HG03354 (cell line): ENCODE data around the gene IL2RA.
"Not testable (repeated sequence)": the region's sequence is repeated elsewhere in the genome, so short reads cannot be mapped to it uniquely, and the experiment has no call there.

ENCODE experiments used
- ATAC-seq: cut with Tn5 transposase; IDR thresholded peaks from one replicate; pipeline ENCODE4 v1.9.1; 2021; ENCODE audit warnings: mild to moderate bottlenecking; ENCODE audit not compliant: unreplicated experiment, poor library complexity, severe bottlenecking

Gene IL2RA

DNA sequence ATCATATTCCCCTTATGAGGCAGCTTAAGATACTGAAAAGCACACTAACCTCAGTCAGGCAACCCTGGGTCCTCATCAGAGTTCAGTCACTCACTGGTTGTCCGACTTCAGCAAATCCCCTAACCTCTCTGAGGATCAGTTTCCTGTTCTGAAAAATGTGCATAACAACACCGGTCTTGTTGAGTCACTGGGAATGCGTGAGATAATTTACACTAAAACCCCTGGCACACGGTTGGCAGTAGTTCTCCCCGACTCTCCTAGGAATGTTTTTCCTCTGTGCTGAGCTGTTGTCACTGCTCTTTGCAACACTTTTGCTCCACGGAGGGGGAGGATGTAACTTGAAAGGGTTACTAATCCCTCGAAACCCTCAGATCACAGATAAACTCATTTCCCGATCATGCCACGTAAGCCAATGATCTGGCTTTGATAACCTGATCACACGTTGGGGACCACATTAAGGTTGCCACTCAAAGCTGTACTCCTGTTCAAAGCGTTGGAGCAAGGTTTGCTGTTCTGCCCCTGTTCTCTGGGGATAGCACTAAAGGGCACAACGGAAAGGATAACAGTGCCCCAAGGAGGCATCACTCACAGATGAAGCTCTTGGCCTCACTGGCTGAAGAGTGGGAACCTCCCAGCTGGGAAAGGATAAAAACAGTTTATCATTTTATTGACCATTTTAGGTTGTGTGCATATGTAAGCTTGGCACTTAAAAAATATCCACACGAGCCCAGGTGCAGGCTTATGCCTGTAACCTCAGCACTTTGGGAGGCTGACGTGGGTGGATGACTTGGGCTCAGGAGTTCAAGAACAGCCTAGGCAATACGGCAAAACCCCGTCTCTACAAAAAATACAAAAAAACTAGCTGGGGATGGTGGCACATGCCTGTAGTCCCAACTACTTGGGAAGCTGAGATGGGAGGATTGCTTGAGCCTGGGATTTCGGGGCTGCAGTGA lies 21.6 kb upstream of the IL2RA start:
- no peak for ATAC-seq

DNA sequence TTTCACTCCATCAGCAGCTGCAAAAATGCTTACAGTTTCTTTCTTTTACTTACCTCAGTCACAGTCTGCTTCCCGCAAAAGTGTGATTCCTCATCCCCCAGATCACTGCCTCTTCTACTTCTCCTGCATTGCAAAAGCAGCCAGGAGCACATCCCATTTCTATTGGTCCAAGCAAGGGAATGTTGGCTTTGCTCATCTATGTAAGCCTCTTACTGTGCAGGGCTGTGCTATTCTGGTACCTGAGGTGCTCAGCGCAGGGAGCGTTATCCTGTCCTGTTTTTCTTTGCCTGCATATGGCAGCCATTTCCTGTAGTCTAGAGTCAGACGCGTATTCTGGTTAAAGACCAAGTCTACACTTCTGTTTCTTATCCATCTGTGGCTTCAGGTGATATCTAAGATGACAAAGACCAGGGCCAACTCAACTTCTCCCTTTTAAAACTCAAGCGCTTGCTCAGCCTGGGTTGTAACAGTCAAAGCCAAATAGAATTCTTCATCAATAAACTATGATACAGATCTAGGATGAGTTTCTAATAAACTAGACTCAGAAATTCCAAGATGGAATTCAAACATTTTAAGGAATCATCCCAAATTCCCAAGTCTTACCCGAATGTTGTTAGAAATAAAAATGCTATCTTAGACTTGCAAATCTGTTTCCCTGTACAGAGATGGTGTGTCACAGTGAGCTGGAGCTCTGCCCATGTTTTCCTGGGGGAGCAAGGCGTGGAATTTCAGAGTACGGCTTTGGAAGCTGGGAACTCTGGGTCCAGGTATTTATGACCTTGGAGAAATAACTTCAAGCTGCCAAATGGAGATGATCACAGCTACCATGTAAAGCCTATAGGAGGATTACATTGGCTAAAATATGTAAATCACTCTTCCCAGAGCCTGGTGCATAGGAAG lies 20.6 kb upstream of the IL2RA start:
- no peak for ATAC-seq

DNA sequence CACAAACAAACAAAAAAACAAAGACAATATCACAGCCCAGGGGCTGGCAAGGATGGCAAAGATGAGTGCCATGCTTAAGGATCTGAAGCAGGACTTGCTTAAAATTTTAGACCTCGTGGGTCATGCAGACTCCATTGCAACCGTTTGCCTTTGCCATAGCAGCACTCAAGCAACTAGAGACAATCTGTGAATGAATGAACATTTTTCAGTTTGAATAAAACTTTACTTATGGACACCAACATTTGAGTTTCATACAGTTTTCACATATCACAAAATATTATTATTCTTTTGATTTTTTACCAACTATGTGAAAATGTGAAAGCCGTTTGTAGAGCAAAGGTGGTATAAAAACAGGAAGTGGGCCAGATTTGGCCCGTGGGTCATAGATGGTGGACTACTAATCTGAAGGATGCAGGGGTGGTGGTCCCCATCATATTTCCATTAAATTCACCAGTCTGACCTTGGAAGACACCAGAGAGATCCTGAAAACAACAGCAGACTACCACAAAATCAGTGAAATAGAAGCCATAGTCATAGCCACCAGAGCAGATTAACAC lies 18.3 kb upstream of the IL2RA start:
- no peak for ATAC-seq

DNA sequence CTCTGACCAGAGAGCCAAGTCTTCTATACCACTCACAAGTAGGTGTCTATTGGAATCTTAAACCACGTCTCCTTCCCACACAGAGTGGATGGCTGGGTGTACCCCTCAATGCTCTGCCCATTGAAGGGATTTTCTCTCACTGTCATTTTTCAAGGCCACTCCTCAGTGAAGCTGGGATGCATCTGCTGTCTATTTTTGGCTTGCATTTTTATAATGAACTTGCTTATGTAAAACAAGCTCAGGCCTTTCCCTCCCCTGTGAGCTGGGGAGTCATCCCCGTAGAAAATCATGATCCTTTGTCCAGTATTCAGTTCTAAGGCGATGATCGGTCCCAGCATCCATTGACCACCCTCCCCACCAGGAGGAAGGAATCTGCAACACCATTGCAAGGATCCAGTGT lies 16.9 kb upstream of the IL2RA start:
- no peak for ATAC-seq

DNA sequence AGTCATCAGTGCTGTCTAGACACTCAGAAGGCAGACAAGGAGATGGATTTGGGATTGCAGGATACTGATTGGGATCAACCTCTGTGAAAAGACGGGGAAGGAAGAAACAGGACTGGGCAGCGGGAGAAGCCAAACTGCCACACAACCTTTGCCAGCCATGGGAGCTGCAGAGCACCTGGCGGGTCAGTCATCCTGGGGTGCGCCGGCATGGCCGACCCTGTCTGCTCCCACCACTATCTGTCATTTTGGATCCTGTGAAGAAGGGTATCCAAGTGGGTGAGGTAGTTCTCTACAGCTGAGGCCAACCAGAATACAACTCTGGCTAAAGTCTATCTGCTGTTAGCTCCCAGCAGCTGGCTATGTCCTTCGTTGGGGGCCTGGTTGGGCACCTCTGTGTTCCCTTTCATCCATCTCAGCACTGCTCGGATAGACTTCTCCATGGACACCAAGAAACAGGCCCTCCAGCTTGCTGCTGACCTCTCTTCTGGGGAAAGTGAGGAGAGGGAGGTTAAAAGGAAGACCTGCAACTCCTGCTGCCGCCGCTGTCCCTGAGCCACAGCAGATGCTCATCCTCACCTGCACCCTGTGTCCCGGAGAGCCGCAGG lies 15.0 kb upstream of the IL2RA start:
- ATAC-seq, result no peak

DNA sequence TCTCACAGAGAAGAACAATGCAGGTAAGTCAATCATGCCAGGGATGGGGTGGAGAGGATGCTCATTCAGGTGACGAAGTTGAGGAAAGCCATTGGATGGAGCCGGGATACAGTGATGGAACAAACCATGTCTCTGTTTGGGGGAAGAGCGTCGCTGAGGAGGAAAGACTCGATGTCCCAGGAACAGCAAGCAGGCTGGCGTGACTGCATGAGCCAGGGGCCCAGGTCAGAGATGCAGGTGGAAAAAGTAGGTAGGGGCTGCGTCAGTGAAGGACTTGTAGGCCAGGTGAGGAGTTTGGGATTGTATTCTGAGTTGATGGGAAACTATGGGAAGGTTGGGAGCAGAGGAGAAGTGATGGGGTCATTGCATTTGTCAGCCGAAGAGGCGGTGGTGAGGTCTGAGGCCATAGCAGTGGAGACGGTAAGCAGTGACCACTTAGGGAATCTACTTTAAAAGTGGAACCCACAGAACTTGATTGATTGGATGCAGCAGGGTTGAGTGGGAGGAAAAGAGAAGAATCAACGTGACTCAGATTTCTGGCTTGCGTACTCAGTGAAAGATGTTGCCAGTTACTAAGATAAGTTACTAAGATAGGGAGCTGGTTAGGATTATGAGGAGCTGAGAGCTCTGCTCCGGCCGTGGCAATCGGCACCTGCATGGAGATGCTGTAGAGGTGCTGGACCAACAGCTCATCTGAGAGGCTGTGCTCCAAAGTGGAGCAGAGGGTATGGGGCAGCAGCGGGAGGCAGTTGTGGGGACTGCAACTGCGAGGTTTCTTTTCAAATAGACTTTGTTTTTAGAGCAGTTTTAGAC lies 12.5 kb upstream of the IL2RA start:
- ATAC-seq, result no peak

DNA sequence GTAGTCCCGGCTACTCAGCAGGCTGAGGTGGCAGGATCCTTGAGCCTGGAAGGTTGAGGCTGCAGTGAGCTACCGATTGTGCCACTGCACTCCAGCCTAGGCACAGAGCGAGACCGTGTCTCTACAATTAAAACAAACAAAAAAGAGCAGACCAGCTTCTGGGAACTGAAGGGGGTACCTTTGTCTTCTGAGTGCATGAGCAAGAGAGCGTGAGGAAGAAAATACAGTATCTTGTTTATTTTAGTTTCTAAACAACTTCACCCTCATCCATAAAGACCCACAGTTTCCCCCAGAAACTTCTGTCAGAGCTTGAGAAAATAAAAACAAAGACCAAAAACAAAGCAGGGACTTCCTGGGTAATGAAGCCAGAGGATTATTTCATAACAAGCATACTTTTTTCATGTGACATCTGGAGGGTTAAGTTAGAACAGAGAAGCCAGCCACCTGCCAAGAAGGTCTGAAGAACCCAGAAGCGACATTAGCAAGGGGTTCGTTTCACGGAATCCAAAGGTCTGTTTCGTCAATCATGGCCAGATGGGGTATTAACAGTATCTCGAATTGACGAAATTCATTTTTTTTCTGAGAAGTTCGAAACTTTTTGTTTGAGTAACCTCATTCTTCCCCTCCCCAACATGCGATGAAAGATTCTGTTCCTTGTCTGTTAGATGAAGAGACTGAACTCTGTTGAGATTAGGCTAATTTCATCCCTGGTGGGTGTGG lies 10.2 kb upstream of the IL2RA start:
- peak; percentile 60 for ATAC-seq

DNA sequence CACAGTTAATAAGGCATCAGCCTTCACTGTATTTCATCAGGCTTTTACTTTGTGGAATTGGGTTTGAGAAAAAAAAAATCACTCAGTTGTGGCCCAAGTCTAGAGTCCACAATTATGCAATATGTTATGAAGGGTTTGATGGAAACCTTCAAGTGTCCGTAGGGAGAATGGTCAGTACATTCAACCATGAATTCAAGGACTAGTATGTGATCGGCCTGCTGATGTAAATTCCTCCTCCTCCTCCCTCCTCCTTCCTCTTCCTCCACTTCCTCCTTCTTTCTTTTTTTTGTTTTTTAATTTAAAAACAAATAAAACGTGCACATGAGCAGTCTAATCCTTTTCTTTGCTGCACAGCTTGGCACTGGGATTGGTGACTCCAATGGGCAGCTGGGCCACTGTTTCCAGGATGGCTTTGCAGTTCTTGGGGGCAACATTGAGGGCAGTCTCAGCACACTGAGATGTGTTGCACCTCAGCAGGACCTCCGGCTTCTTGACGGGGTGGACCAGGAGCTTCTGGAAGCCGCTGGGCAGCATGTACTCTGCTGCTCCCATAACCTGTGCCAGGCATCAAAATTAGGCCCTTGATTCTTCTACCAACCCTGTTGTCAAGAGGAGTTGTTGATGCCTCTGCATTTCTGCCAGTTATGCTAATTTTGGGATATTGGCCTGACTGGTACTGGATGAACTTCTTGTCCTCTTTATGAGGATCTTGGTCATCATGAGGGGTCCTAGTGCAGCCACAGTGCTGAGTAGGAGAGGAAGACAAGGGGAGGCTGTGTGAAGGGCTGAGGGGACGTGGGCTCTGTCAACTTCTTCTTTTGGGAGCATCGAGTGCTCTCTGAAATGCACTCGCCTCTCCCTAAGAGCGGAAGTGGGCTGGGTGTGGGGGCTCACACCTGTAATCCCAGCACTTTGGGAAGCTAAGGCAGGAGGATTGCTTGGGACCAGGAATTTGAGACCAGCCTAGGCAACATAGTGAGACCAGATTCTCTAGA lies 9.3 kb upstream of the IL2RA start:
- peak; percentile 12 for ATAC-seq

DNA sequence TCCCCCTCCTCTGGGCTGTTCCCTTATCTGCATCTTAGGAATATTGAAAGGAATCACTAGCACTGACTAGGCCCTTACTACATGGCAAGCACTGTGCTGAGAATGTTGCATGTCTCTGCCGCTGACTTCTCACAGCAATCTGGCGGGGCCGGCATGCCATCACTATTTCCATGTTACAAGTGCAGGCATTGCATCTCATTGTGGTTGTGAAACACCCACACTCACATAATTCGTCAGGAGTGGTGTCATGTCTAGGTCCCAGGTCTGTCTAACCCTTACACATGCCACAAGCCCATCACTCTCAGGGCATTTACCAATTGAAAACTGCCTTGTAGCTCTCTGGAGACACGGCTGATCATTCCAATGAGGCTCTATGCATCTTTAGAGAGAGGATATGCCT lies 8.5 kb upstream of the IL2RA start:
- no peak for ATAC-seq

DNA sequence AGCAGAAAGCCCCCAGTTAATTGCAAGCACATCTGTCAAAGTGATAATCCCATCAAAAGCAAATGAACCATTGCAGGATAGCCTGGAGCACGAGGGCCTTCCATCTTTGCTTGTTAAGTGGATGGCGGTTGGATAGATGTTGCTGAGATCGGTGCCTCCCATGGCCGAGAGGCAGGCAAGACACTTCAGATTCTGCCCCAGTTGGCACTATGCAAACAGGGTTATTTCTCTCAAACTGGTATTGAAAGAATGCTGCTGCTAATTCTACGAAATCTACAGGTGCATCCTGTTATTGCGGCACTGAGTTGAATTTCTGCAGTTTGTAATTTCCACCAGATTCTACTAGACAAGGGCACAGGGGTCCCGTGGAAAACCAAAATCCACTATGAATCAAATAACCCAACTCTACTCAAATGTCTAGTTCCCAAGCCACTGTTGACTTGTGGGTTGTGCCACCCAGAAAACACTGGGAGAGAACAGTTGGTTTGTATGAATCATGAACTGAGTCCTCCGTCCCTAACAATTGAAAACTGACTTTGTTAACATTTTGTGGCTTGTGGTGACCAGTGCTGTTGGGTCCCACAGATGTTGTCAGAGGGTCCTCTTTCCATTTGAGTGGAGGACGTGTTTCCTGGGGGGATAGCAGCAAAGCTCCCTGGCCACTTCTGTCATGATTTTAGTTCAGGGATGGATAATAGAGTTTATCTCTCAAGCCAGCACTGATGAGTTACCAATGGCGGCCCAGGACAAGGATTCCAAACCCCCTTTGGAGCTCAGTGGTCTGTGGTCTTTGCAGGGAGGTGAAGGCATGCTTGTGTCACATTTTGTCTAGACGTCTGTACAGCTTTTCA lies 7.1 kb upstream of the IL2RA start:
- peak; percentile 33 for ATAC-seq

DNA sequence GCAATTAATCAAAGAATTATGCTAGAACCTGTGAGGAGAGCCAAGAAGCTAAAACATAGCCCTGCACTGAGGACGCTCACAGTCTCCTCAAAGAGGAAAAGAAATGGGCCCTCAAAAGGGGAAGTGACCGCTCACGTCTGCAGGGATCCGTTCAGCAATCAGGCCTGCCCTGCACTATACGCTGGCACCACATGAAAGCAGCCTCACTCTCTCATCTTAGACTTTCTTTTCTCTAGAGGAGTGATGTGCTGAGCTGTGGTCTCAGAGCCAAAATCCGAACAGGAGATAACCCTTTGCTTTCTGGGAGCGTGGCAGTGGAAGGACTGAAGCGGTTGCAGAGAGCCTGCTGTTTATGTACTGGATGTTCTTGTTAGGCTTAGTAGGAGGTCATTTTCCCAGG lies 6.3 kb upstream of the IL2RA start:
- peak; percentile 55 for ATAC-seq

DNA sequence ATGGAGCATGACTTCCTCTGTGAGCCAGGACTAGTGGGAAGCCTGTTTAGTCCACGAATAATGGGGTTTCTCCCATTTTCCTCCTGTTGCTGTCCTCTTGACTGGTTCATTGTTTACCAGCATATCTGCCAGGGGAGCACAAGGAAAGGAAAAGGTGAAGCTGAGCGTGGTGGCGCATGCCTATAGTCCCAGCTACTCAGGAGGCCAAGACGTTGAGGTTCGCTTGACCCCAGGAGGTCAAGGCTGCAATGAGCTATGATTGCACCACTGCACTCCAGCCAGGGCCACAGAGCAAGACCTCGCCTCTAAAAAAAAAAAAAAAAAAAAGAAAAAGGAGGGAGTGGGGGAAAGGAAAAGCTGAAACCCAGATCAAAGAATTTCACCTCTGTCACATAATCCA lies 5.8 kb upstream of the IL2RA start:
- no peak for ATAC-seq

DNA sequence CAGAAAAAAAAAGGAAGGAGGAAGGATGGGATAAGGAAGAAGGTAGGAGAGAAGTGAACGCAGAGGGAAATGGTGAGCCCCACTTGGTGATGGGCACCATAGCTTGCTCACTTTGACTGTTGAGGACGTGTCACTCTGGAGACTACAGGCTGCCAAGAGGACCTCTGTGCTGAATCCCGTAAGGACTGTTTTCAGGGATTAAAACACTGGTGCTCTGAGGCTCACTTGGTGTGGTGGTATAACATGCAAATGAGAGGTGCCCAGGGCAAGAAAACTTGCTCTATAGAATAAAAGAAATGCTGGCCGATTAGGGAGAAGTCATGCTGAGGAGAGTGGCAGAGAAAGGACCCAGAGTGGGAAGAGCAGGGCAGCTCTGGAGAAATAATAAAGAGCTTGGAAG lies 5.3 kb upstream of the IL2RA start:
- no peak for ATAC-seq

DNA sequence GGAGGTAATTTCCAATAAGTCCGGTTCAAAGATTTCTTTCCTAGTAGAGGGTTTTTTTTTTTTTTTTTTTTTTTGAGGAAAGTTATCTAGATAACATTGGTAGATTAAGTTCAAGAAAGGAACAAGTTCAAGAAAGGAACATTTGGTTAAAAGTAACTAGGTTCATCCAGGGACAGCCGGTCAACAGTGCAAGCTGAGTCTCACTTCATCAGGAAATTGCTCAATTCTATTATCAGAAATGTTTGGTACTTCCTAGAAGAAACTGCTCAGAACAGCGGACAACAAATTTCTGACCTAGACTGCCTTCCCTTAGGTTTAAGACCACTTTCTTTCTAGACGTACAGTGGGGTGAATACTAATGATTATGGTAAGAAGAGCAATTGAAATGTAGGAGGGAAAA lies 3.7 kb upstream of the IL2RA start:
- ATAC-seq, result no peak

DNA sequence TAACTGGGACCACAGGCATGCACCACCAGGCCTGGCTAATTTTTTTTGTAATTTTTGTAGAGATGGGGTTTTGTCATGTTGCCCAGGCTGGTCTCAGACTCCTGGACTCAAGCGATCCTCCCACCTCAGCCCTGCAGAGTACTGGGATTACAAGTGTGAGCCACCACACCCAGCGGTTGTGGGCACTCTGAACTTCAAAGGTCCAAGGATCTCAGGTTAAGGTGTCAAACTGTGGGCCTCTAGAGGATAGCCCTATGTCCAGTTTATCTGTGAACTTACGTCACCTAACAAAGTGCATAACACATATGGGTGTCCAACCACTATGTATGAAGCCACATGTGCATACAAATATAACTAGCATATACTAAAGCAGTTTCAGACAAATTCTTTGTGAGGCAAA lies 3.2 kb upstream of the IL2RA start:
- no peak for ATAC-seq

DNA sequence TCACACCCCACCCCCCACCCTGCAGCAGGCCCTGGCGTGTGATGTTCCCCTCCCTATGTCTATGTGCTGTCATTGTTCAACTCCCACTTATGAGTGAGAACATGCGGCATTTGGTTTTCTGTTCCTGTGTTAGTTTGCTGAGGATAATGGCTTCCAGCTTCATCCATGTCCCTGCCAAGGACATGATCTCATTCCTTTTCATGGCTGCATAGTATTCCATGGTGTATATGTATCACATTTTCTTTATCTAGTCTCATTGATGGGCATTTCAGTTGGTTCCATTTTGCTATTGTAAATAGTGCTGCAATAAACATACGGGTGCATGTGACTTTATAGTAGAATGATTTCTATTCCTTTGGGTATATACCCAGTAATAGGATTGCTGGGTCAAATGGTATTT lies 2.6 kb upstream of the IL2RA start:
- ATAC-seq, result not testable (repeated sequence)

DNA sequence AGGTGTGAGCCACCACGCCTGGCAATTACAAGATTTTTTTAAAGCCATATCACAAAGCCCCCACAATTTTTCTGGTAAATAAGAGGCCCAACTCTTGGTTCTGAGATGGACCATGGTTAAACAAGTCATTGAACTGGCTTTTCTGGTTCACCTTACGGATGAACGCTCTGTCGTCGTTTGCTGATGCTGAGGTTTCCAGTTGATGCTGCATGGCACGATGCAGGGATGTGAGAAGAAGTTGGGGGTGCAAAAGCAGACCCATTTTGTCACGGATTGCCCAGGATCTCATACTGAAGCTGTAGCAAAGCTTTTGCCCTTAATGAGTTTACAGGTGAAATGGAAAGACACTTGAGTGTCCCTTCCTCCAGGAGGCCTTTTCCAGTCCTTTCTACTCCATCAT lies 2.0 kb upstream of the IL2RA start:
- no peak for ATAC-seq
